ENCODE data around the gene TSPOAP1. TPM values are rescaled to one million over a fixed set of nuclear protein-coding genes. Genes with fewer than 3 reads are reported as not detected.

TSPOAP1 gene
- total RNA-seq, 1 donor from 2014 or later, result not detected

DNA sequence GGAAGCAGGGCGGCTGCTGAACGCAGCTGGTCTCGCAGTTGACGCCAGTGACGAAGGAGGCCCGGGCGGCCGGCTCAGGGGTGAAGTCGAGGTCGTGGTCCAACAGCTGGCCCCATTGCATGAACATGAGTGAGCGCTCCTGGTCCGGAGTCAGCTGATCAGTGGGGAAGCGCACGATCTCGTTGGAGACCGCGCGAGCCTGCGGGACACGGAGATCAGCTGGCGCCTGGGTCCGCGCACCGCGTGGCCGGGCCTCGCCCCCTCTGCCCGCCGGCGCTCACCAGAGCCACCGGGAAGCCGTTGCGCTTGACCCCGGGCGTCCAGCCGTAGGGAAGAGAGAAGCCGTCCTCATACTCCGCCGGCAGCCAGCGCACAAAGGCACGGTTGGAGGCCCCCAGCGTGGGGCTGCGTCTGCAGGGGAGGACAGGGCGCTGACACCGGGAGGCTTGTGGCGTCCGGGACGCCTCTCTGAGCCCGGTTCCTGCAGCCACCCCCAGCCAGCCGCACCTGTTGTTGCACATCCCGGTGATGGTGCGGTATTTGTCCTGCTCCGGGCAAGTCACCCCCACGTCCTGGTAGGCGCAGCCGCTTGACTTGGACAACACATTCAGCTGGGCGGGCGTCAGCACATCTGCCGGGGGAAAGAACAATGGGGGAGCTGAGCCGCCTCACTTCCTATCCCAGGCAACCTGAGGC, 49.4 kb downstream of the TSPOAP1 start:
- DNase-seq (ENCODE audit: low read depth, low spot score), result no peak

DNA sequence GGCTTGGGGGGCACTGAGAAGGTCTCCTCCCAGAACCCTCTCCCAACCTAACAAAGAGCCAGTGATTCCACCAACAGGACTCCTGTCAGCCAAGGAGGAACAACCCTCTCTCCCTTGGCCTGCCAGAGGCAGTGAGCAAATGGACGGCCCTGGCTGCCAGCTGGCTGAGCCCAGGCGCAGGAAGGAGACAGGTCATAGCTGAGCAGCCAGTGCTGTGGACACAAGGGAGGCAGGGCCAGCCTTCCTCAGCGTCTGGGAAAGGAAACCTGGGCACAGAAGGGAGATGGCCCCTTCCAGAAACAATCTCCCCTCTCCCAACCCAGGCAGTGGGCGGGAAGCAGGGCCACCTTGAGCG, 50.0 kb downstream of the TSPOAP1 start:
- DNase-seq (ENCODE audit: low read depth, low spot score), result no peak

DNA sequence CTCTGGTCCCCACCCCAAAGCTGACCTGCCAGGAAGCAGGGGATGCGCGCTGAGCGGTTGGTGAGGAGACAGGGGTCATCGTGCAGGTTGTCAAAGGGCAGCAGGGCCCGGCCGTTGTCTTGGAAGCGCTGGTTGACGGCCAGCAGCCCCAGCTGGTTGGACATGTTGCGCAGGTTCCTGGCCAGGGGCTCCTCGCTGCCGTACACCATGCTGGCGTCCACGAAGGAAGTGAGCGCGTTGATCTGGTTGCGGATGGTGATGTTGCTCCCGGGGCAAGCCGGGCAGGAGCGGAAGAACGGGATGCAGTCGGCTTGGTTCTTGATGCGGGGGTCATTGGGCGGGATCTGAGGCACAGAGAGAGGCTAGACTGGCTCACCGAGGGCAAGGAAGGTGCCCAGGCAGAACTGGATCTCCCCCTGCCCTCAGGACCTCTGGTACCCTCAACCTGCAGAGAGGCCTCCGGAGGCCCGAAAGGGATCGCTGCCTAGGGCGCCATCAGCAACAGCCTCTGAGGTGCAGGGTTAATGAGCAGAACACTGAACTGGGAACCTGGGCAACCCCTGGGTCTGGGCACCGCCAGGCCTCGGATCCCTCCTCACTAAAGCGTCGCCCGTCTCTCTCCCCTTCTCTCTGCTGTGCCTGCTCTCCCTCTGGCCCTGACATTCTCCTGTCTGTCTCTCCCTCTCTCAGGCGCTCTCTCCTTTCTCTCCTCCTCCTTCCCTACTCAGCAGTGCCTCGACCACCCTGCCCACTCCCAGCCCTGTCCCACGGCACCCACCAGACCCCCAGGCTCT, 50.6 kb downstream of the TSPOAP1 start:
- no peak for DNase-seq (ENCODE audit: low read depth, low spot score)

DNA sequence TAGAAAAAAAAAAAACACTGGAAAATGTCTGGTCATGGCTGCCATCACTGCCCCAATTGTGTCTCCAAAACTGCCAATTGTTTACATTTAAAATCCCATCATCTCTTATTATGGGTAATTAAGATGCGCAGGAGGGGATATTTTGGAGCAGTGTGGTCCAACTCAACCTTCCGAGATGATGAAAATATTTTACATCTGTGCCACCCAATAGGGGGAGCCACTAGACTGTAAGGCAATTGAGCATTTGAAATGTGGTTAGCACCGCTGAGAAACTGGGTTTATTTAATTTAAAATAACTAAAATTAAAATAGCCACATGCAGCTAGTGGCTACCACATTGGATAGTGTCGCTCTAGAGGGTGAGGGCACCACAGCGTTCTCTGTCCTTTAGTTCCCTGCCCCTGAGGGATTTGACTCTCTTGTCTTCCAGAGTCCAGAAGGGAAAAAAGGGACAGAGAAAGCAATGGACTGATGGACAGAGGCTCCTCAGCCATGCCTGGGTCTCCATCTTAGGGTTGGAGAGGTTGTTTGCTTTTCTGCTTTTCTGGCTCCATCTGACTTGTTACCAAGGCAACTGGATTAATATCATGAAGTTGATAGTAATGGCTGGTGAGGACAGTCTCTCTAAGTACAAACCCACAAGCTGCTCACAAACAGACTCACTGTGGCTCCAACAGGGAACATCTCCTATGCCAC, 51.3 kb downstream of the TSPOAP1 start:
- DNase-seq (ENCODE audit: low read depth, low spot score), result no peak

DNA sequence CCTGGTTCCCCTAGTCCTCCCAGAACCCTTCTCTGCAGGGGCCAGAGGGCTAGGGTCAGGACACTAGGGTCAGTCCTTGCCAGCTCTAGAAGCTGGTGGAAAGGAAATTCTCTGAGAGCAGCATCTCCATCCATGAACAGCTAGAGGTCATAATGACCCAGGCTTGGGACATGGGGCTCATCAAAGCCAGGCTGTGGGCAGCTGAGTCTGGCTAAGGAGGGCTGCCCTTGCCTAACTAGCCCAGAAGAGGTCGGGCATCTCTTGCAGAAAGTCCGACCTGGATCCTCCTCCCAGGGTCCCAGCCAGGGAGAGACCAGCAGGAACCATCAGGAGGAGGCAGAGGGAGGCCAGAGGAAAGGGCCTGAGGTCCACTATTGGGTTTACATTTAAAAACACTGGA, 52.2 kb downstream of the TSPOAP1 start:
- no peak for DNase-seq (ENCODE audit: low read depth, low spot score)

DNA sequence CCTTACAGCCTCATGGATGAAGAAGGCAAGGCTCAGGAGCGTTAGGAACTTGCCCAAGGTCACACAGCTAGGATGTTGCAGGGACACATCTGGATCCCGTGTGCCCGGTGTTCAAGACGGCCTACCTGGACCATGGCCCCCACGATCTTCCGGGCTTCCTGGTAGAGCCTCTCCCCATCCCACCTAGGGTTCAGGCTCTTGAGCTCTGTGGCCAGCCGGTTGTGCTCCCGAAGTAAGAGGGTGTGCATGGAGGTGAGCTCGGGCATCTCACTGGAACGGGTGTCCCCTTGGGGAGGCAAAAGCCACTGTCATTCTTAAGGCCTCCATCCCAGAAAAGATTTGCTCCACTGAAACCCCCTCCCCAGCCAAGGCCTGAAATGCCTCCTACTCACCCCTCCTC, 53.2 kb downstream of the TSPOAP1 start:
- no peak for DNase-seq (ENCODE audit: low read depth, low spot score)

DNA sequence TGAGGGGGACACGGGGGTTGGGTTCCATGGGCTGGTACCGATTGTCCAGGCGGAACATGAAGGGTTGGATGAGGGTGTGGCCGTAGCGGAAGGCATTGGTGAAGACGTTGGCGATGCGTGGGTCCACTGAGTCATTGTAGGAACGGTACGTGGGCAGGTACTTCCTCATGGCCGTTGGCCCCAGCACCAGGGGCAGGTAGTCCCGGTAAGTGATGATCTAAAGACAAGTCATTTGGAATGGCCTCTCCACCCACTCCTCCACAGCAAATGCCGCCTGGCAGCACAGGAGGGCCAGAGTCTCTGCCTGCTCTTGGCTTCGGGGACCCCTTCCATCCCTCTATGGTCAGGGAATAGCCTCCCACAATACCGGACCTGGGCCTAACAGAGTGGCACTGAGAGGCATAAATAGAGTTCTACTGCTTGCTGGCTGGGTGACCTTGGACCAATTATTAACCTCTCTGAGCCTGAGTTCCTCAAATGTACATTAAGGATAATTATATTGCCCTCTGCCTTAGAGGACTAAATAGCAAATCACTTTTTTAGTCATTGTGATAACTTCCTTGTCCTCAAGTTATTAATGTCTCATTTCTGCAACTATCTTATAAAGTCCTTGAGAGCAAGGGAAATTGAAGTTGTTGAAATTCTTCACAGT, 55.0 kb downstream of the TSPOAP1 start:
- no peak for DNase-seq (ENCODE audit: low read depth, low spot score)

DNA sequence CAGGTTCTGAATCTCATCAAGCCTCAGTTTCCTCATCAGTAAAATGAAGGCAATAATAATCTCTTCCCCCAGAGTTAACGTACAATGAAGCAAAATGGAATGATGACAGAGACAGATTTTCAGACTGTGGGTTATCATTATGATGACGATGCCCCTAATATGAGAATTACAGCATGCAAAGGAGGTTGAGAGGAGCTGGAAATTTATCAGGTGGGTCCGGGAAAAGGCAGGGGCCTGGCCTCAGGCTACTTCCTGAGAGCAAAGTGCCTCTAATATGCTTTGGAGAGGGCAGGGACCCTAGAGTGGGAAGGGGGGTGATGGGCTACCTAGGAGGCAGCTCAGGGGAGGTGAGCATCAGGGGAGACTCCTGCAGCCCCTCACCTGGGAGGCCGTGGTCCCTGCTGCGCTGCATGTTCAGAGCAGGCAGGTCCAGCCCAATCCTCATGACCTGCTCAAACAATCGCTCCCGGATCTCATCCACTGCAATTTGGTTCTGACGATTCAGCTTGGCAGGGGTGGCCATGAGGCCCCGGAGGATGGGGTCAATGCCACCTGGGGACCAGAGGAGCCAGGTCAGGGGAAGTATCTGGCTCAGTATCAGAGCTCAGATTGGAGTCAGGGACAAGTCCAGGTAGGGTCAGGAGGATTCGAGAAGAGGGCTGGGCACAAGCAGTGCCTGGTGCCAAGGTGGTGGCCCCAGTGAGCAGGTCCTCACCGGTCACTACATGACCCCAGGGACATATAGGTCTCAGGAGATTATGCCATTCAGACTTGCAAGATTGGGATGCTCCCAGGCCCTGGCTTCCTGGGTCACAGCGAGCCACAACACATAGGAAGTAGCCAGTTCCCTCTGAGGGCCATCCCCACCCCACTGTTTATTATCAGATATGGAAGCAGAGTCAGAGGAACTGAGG, 56.0 kb downstream of the TSPOAP1 start:
- DNase-seq (ENCODE audit: low read depth, low spot score), result no peak

GRCh38 chr17:58271216-58271931, 57.2 kb downstream of the TSPOAP1 start:
- no peak for DNase-seq (ENCODE audit: low read depth, low spot score)

DNA sequence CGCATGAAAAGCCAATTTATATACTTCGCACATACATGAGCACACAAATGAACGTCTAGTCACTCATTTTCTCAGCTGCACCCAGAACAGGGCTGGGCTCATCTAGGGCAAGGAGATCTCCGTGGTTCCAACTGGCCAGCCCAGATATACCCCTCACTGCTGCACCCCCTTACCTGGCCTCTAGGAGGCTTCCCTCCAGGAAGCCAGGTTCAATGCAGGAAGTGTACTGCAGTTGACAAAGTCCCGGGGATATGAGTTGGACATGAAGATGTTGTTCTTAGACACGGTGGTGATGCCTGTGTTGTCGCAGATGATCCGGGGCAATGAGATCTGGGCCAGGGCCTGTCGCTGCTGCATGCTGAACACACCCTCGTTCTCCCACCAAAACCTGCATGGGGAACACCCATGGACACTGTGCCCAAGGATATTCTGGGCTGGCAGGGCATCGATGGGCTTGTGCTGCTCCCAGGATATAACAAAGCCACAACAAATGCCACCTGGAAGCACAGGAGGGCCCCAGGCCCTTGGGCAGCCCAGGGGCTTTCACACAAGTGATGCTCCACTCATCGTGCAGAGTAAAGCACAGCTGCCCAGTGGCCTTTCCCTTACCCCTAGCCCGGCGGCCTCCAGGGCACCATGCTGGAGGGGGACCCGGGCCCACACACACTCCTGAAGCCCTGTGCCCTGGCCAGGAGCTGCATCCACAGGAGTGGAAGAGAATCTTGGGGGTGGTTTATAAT, 57.9 kb downstream of the TSPOAP1 start:
- DNase-seq (ENCODE audit: low read depth, low spot score), result no peak

- no peak for DNase-seq (ENCODE audit: low read depth, low spot score)
Measured at GRCh38 chr17:58269557-58270291, 58.9 kb downstream of the TSPOAP1 start.

GRCh38 chr17:58268774-58269556, 59.6 kb downstream of the TSPOAP1 start:
- no peak for DNase-seq (ENCODE audit: low read depth, low spot score)

- DNase-seq (ENCODE audit: low read depth, low spot score), result no peak
Measured at GRCh38 chr17:58268326-58268725, 60.3 kb downstream of the TSPOAP1 start.

GRCh38 chr17:58267347-58268324, 61.0 kb downstream of the TSPOAP1 start:
- DNase-seq (ENCODE audit: low read depth, low spot score), result no peak

GRCh38 chr17:58265902-58266875, 62.4 kb downstream of the TSPOAP1 start:
- DNase-seq (ENCODE audit: low read depth, low spot score), result no peak

GRCh38 chr17:58265271-58265670, 63.3 kb downstream of the TSPOAP1 start:
- no peak for DNase-seq (ENCODE audit: low read depth, low spot score)
